Tibial nerve (tissue), 3 donors: ENCODE results near the gene FAM227A.

ENCODE experiments used
- CTCF ChIP-seq, 5 experiments: fragments of 200-600 bp in 3 of 5; fragments of 450-650 bp in 2 of 5; sonication (generic) in 3 of 5; IDR thresholded peaks; one replicate each; pipeline ENCODE4 v1.5.1; 2016 to 2019; ENCODE audit warnings: antibody characterized with exemption in 5 of 5, mild to moderate bottlenecking in 3 of 5, moderate library complexity in 2 of 5
- POLR2A ChIP-seq, 2 donors: fragments of 450-650 bp; IDR thresholded peaks; one replicate each; pipeline ENCODE4 v1.6.1; 2017; ENCODE audit warnings: antibody characterized with exemption in 2 of 2, mild to moderate bottlenecking in 2 of 2, moderate library complexity in 2 of 2

- TF ChIP-seq CTCF (IDR thresholded peaks at IDR 0.05) (no peak), POLR2A (IDR thresholded peaks at IDR 0.05) (no peak)
These were observed 14.6 kb downstream of the FAM227A start for GRCh38 chr22:38641476-38642040.
